ENCODE data around the gene SORBS1. TPM values are rescaled to one million over a fixed set of nuclear protein-coding genes. Genes with fewer than 3 reads are reported as not detected.

SORBS1 gene
- total RNA-seq, 2 donors from 2014 or later: 1.4 to 1.6 TPM

- DNase-seq (ENCODE audit: low spot score): no peak
- ATAC-seq: no peak
- H3K9me3 Mint-ChIP-seq: no peaks in the 10 kb centered on the region
- no peaks in the 10 kb centered on the region for H3K36me3 Mint-ChIP-seq
- H3K27me3 Mint-ChIP-seq: peaks cover 0 to 12% of the 10 kb centered on the region in 2 donors
- H3K4me3 Mint-ChIP-seq: no peak overlapping the region
- no peak overlapping the region for H3K27ac Mint-ChIP-seq
- peaks cover 0 to 4% of the 10 kb centered on the region in 2 donors for H3K4me1 Mint-ChIP-seq (ENCODE audit: low read depth in 2 of 2)
These were observed 36.1 kb downstream of the SORBS1 start for GRCh38 chr10:95525033-95525418.

GRCh38 chr10:95524358-95525032 is 36.7 kb downstream of the SORBS1 start:
- H3K4me1 Mint-ChIP-seq (ENCODE audit: low read depth in 2 of 2): peaks cover 0 to 4% of the 10 kb centered on the region in 2 donors
- H3K4me3 Mint-ChIP-seq: no peak overlapping the region
- ATAC-seq (no peak), DNase-seq (ENCODE audit: low spot score) (no peak)
- H3K27ac Mint-ChIP-seq: no peak overlapping the region
- H3K9me3 Mint-ChIP-seq: no peaks in the 10 kb centered on the region
- peaks cover 0 to 12% of the 10 kb centered on the region in 2 donors for H3K27me3 Mint-ChIP-seq
- no peaks in the 10 kb centered on the region for H3K36me3 Mint-ChIP-seq

- H3K27ac Mint-ChIP-seq: no peak overlapping the region
- ATAC-seq (no peak), DNase-seq (ENCODE audit: low spot score) (no peak)
- H3K4me1 Mint-ChIP-seq (ENCODE audit: low read depth in 2 of 2): peaks cover 0 to 4% of the 10 kb centered on the region in 2 donors
- H3K27me3 Mint-ChIP-seq: peaks cover 0 to 5% of the 10 kb centered on the region in 2 donors
- H3K4me3 Mint-ChIP-seq: no peak overlapping the region
- no peaks in the 10 kb centered on the region for H3K36me3 Mint-ChIP-seq
- H3K9me3 Mint-ChIP-seq: no peaks in the 10 kb centered on the region
These were observed 39.1 kb downstream of the SORBS1 start for GRCh38 chr10:95522117-95522516.

- H3K27ac Mint-ChIP-seq: no peak overlapping the region
- H3K9me3 Mint-ChIP-seq: no peaks in the 10 kb centered on the region
- no peaks in the 10 kb centered on the region for H3K36me3 Mint-ChIP-seq
- H3K27me3 Mint-ChIP-seq: peaks cover 0 to 5% of the 10 kb centered on the region in 2 donors
- H3K4me3 Mint-ChIP-seq: no peak overlapping the region
- peaks cover 0 to 4% of the 10 kb centered on the region in 2 donors for H3K4me1 Mint-ChIP-seq (ENCODE audit: low read depth in 2 of 2)
- ATAC-seq: no peak
- no peak for DNase-seq (ENCODE audit: low spot score)
These were observed 40.6 kb downstream of the SORBS1 start for GRCh38 chr10:95520617-95521016.

- DNase-seq (ENCODE audit: low spot score): no peak
- ATAC-seq: peak in 1 of 2 donors; percentile 40
- Mint-ChIP-seq H3K27ac (no peak overlapping the region), H3K4me3 (no peak overlapping the region), H3K27me3 (no peaks in the 10 kb centered on the region), H3K4me1 (ENCODE audit: low read depth in 2 of 2) (no peaks in the 10 kb centered on the region), H3K9me3 (no peaks in the 10 kb centered on the region), H3K36me3 (no peaks in the 10 kb centered on the region)
These were observed 42.4 kb downstream of the SORBS1 start for GRCh38 chr10:95518455-95519452.

GRCh38 chr10:95517536-95518454 is 43.4 kb downstream of the SORBS1 start:
- Mint-ChIP-seq H3K9me3 (no peaks in the 10 kb centered on the region), H3K4me1 (ENCODE audit: low read depth in 2 of 2) (no peaks in the 10 kb centered on the region), H3K27me3 (no peaks in the 10 kb centered on the region), H3K36me3 (no peaks in the 10 kb centered on the region), H3K4me3 (no peak overlapping the region), H3K27ac (no peak overlapping the region)
- peak in 1 of 2 donors; percentile 7 for ATAC-seq
- DNase-seq (ENCODE audit: low spot score): no peak

- no peaks in the 10 kb centered on the region for H3K9me3 Mint-ChIP-seq
- ATAC-seq (no peak), DNase-seq (ENCODE audit: low spot score) (no peak)
- H3K27me3 Mint-ChIP-seq: no peaks in the 10 kb centered on the region
- no peaks in the 10 kb centered on the region for H3K36me3 Mint-ChIP-seq
- H3K4me3 Mint-ChIP-seq: no peak overlapping the region
- no peaks in the 10 kb centered on the region for H3K4me1 Mint-ChIP-seq (ENCODE audit: low read depth in 2 of 2)
- no peak overlapping the region for H3K27ac Mint-ChIP-seq
These were observed 44.3 kb downstream of the SORBS1 start for GRCh38 chr10:95516774-95517373.

- Mint-ChIP-seq H3K9me3 (no peaks in the 10 kb centered on the region), H3K4me3 (no peak overlapping the region), H3K27me3 (peaks cover 5 to 13% of the 10 kb centered on the region in 2 donors), H3K36me3 (no peaks in the 10 kb centered on the region), H3K4me1 (ENCODE audit: low read depth in 2 of 2) (no peaks in the 10 kb centered on the region), H3K27ac (no peak overlapping the region)
- ATAC-seq (no peak), DNase-seq (ENCODE audit: low spot score) (no peak)
These were observed 47.2 kb downstream of the SORBS1 start for GRCh38 chr10:95513941-95514392.

- ATAC-seq (no peak), DNase-seq (ENCODE audit: low spot score) (no peak)
- Mint-ChIP-seq H3K4me3 (no peak overlapping the region), H3K9me3 (no peaks in the 10 kb centered on the region), H3K27ac (no peak overlapping the region), H3K4me1 (ENCODE audit: low read depth in 2 of 2) (no peaks in the 10 kb centered on the region), H3K27me3 (peaks cover 5 to 13% of the 10 kb centered on the region in 2 donors), H3K36me3 (no peaks in the 10 kb centered on the region)
These were observed 48.1 kb downstream of the SORBS1 start for GRCh38 chr10:95513008-95513589.

- Mint-ChIP-seq H3K4me3 (no peak overlapping the region), H3K36me3 (no peaks in the 10 kb centered on the region), H3K4me1 (ENCODE audit: low read depth in 2 of 2) (no peaks in the 10 kb centered on the region), H3K27ac (no peak overlapping the region), H3K9me3 (no peaks in the 10 kb centered on the region), H3K27me3 (peaks cover 5 to 13% of the 10 kb centered on the region in 2 donors)
- no peak for DNase-seq (ENCODE audit: low spot score)
- no peak for ATAC-seq
These were observed 49.9 kb downstream of the SORBS1 start for GRCh38 chr10:95511314-95511713.

- Mint-ChIP-seq H3K9me3 (no peaks in the 10 kb centered on the region), H3K27me3 (peaks cover 8 to 13% of the 10 kb centered on the region in 2 donors), H3K36me3 (no peaks in the 10 kb centered on the region), H3K27ac (no peak overlapping the region), H3K4me3 (no peak overlapping the region), H3K4me1 (ENCODE audit: low read depth in 2 of 2) (no peaks in the 10 kb centered on the region)
- ATAC-seq: no peak
- no peak for DNase-seq (ENCODE audit: low spot score)
These were observed 51.9 kb downstream of the SORBS1 start for GRCh38 chr10:95509251-95509650.

- Mint-ChIP-seq H3K4me3 (no peak overlapping the region), H3K27ac (no peak overlapping the region), H3K4me1 (ENCODE audit: low read depth in 2 of 2) (no peaks in the 10 kb centered on the region), H3K9me3 (no peaks in the 10 kb centered on the region), H3K36me3 (no peaks in the 10 kb centered on the region), H3K27me3 (peaks cover 8 to 13% of the 10 kb centered on the region in 2 donors)
- DNase-seq (ENCODE audit: low spot score) (no peak), ATAC-seq (no peak)
These were observed 52.4 kb downstream of the SORBS1 start for GRCh38 chr10:95508730-95509129.
